ENCODE measurements around the gene PGM1. TPM values are rescaled to one million over a fixed set of nuclear protein-coding genes. Genes with fewer than 3 reads are reported as not detected.

PGM1 gene
- total and polyA plus RNA-seq, 9 donors, result 33.5 to 105 (median 50.4) TPM

GRCh38 chr1:63669151-63669961 lies 76.1 kb downstream of the PGM1 start:
- no peaks in the 10 kb centered on the region for H3K36me3 ChIP-seq
- no peak overlapping the region for H3K4me3 ChIP-seq
- intact Hi-C loops (cut with DNase I), result no loop called here
- no peak for DNase-seq
- H3K4me1 ChIP-seq (ENCODE audit: insufficient read depth), result no peaks in the 10 kb centered on the region
- no peaks in the 10 kb centered on the region for H3K27me3 ChIP-seq
- TF ChIP-seq CTCF (IDR thresholded peaks at IDR 0.05) (no peak), POLR2A (IDR thresholded peaks at IDR 0.05) (no peak), EP300 (IDR thresholded peaks at IDR 0.05) (no peak)
- H3K9me3 ChIP-seq, result no peaks in the 10 kb centered on the region
- WGBS, 3 donors, result 91 to 92% (median 91%) methylated on average over 15 of the region's 15 CpGs
- H3K27ac ChIP-seq, result no peak overlapping the region

- no peak overlapping the region for H3K27ac ChIP-seq
- DNase-seq, result no peak
- H3K9me3 ChIP-seq, result no peaks in the 10 kb centered on the region
- H3K27me3 ChIP-seq, result no peaks in the 10 kb centered on the region
- H3K4me1 ChIP-seq (ENCODE audit: insufficient read depth), result peaks cover 4% of the 10 kb centered on the region
- intact Hi-C loops (cut with DNase I), result loop anchor here in 3 of 4 donors (5.0 to 10.0 kb wide), 3 partner anchors 465 to 577 kb away; no protein-coding TSS in a partner anchor
- 91 to 98% (median 98%) methylated on average over 5 of the region's 5 CpGs for WGBS, 3 donors
- no peak overlapping the region for H3K4me3 ChIP-seq
- TF ChIP-seq CTCF (IDR thresholded peaks at IDR 0.05), result no peak
- TF ChIP-seq EP300 (IDR thresholded peaks at IDR 0.05), result no peak
- no peak for TF ChIP-seq POLR2A (IDR thresholded peaks at IDR 0.05)
- H3K36me3 ChIP-seq, result no peaks in the 10 kb centered on the region
These were observed 77.0 kb downstream of the PGM1 start for GRCh38 chr1:63670164-63670563.

DNA sequence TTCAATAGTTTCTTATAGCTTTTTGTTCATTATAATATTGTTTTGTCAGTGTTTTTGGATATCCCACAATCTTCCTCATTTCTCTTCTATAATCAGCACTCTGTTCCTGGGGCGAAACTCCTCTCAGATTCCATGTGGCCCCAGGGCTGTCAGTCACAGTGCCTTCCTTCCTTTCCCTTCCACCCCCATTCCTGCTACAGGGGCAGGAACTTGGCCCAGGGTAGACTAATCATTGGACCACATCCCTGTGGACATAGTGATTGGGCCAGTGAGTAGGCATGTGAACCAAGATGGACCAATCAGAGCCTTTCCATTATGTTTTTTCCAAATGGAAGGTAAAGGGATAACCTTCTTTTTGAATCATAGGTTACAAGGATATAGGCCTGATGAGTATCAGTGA lies 78.3 kb downstream of the PGM1 start:
- Histone ChIP-seq H3K4me3 (no peak overlapping the region), H3K36me3 (no peaks in the 10 kb centered on the region), H3K27me3 (no peaks in the 10 kb centered on the region), H3K27ac (no peak overlapping the region), H3K4me1 (ENCODE audit: insufficient read depth) (peaks cover 7% of the 10 kb centered on the region), H3K9me3 (no peaks in the 10 kb centered on the region)
- DNase-seq, result no peak
- no peak for TF ChIP-seq CTCF (IDR thresholded peaks at IDR 0.05)
- no peak for TF ChIP-seq POLR2A (IDR thresholded peaks at IDR 0.05)
- no peak for TF ChIP-seq EP300 (IDR thresholded peaks at IDR 0.05)
- WGBS, 3 donors, result 98 to 100% (median 100%) methylated on average over 1 of the region's 1 CpG
- intact Hi-C loops (cut with DNase I), result loop anchor here in 3 of 4 donors (5.0 to 10.0 kb wide), 3 partner anchors 463 to 576 kb away; no protein-coding TSS in a partner anchor

DNA sequence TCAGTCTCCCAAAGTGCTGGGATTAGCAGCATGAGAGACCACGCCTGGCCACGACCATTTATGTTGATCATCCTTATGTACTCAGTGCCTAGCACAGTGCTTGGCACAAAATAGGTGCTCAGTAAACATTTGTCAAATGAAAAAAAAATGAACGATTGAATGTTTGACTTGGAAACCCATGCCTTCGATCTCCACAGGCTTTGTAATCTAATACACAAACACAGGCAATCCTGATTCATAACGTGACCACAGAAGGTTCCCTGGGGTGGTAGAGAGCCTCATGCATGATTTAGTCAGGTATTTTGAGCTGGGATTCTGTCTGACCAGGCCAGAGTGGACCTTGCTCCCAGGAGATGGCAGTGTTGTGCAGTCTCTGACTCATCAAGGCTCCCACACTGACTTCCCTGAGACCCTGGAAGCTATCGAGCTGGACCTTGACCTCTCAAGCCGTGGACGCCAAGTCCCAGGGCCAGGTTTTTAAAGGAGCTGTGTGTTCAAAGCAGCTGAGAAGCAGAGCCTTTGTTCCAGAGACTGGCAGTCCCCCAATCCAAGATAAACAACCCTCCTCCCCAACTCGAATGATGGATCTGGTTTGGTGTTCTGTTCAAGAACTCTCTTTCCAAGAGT lies 81.1 kb downstream of the PGM1 start:
- Histone ChIP-seq H3K36me3 (no peaks in the 10 kb centered on the region), H3K27me3 (no peaks in the 10 kb centered on the region), H3K27ac (peak overlapping the region in 1 of 2 donors; percentile 62)

More for the DNA sequence above, 81.1 kb downstream of the PGM1 start:
- 23 to 27% (median 25%) methylated on average over 9 of the region's 9 CpGs for WGBS, 3 donors
- no peak overlapping the region for H3K4me3 ChIP-seq
- H3K9me3 ChIP-seq, result no peaks in the 10 kb centered on the region
- DNase-seq, result peak; percentile 91 to 95 (median 93)
- TF ChIP-seq EP300 (IDR thresholded peaks at IDR 0.05), result no peak
- peak; percentile 77 to 83 (median 78) for TF ChIP-seq CTCF (IDR thresholded peaks at IDR 0.05)
- no peak for TF ChIP-seq POLR2A (IDR thresholded peaks at IDR 0.05)
- H3K4me1 ChIP-seq (ENCODE audit: insufficient read depth), result peaks cover 7% of the 10 kb centered on the region
- intact Hi-C loops (cut with DNase I), result loop anchor here in 3 of 4 donors (5.0 to 10.0 kb wide), 3 partner anchors 460 to 573 kb away; no protein-coding TSS in a partner anchor
